Stimulated activated CD4-positive, alpha-beta T cell treated with anti-CD3 and anti-CD28 coated beads, Interleukin-4, amount 100 ng/mL, for 1 hour (primary cell): ENCODE measurements around the gene CST9.

Source experiments
- DNase-seq: peaks from one replicate; pipeline ENCODE4 v3.0.0-alpha.2; 2020

CST9 gene, protein sequence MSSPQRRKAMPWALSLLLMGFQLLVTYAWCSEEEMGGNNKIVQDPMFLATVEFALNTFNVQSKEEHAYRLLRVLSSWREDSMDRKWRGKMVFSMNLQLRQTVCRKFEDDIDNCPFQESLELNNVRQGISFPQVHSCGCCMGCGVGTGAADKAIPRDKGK

DNA sequence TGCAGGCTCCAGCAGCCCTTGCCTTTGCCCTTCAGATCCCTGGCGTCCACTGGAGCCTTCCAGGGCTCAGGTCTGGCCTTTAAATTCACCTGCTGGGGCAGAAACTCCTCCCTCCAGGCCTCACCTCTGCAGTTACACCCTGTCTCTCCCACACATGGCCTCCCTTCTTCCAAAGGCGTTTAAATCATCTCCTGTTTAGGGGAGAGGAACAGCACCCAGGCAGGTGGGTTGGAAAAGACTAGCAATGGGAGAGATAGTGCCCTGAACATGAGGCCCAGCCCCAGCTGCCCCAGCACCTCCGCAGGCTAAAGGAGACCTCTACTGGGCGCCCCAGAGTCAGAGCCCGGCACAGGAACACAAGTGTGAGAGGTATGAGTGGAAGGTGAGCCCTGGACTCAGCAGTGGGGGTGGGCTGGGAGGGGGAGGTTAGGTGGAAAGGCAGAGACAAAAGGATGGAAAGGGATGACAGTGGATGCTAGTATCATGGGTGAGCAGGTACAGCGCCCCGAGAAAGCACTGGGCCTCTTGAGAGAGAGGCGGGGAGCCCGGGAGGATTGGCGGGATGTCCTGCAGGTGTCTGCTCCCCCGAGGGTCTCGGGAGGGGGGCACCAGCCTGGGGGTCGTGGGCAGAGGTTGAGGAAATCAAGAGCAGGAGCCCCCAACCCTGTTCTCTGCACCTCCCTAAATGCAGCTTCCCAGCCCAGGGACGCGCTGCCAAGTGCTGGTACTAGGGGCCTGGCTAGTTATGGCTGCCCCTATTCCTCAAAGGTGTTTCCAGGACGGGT is at the start of gene CST9:
TSS of gene CST9 (minus strand) at position 51 of the 785 bp plus-strand sequence. CDS start 53 bp downstream, outside the sequence.
- no peak for DNase-seq

GRCh38 chr20:23654717-23655116 is 49.0 kb upstream of the CST9 start:
- DNase-seq = no peak

DNA sequence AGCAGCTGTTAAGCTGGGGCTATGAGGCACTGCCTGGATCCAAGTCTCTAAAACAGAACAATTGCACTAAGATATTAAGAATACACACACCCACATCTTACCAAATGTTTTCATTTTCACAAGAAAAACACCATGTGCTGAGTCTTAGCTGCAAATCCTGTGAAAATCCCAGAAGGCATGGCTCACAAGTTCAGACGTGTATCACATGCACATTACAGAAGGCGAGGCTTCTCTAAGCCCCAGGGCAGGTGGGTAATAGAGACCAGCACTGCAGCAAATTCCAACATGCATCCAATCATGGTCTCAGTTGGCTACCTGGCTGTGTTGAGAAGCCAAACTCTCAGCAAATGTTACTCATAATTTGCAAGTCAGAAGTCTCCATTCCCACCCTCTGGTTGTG is 48.3 kb upstream of the CST9 start:
- no peak for DNase-seq

GRCh38 chr20:23653400-23653938 is 47.8 kb upstream of the CST9 start:
- no peak for DNase-seq

DNA sequence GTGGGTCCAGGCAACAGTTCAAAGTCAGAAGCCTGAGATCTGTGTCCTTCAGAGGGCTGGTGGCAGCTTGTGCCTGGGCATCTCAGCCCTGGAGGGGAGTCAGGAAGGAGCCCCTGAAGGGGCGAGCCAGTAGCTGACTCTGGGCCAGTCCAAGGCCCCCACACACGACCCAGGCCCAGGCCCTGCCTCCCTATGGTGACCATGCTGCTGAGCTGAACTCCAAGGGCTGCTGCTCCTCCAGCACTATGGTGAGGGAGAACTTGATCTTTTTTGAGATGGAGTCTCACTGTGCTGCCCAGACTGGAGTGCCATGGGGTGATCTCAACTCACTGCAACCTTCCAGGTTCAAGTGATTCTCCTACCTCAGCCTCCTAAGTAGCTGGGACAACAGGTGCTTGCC is 47.2 kb upstream of the CST9 start:
- DNase-seq = no peak

- DNase-seq = no peak
These were observed 46.7 kb upstream of the CST9 start for GRCh38 chr20:23652371-23652770.

DNA sequence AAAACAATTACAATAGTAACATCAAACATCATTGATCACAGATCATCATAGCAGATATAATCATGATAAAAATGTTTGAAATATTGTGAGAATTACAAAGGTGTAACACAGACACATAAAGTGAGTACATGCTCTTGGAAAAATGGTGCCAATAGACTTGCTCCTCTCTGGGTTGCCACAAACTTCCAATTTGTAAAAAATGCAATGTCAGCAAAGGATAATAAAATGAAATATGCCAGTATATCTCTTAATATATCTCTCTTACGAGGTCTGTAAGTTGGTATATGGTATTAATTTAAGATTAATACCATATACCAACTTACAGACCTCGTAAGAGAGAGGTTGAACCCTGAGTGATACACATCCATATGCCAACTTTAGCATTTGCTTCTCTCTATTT is 45.4 kb upstream of the CST9 start:
- no peak for DNase-seq

DNA sequence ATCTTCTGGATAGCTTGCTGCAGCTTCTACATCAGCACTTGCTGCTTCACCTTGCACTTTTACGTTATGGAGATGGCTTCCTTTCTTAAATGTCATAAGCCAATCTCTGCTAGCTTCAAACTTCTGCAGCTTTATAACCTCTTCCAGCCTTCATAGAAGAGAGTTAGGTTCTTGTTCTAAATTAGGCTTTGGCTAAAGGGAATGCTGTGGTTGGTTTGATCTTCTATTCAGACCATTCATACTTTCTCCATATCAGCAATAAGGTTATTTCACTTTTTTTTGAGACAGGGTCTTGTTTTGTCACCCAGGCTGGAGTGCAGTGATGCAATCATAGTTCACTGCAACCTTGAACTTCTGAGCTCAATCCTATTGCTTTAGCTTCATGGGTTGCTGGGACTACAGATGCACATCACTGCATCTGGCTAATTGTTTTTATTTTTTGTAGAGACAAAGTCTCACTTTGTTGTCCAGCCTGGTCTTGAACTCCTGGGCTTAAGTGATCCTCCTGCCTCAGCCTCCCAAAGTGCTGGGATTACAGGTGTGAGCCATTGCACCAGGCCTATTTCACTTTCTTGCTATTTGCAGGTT is 44.2 kb upstream of the CST9 start:
- no peak for DNase-seq

DNA sequence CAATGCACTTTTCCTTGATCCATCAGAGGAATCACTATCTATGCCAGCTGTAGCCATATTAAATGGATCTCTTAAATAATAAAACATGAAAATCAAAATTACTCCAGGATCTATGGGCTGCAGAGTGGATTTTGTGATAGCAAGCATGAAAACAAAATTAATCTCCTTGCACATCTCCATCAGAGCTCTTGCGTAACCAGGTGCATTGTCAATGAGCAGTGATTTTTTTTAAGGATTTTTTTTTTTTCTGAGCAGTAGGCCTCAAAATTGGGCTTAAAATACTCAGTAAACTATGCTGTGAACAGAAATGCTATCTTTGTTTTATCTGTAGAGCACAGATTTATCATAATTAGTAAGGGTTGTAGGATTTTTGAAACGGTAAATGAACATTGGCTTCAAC is 43.5 kb upstream of the CST9 start:
- no peak for DNase-seq

DNA sequence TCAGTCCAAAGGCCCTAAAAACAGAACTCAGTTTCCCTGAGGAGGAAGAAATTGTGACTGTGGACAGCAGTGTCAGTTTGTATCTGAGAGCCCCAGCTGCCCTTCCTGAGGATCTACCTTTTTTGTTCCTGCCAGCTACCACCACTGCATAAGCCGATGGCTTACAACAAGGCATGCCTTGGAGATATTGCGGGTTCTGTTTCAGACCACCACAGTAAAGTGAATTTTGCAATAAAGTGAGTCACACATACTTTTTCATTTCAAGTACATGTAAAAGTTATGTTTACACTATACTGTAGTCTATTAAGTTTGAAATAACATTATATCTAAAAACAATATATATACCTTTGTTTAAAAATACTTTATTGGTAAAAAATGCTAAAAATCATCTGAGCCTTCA is 41.6 kb upstream of the CST9 start:
- no peak for DNase-seq

- DNase-seq = no peak
These were observed 40.6 kb upstream of the CST9 start for GRCh38 chr20:23646106-23646873.

DNA sequence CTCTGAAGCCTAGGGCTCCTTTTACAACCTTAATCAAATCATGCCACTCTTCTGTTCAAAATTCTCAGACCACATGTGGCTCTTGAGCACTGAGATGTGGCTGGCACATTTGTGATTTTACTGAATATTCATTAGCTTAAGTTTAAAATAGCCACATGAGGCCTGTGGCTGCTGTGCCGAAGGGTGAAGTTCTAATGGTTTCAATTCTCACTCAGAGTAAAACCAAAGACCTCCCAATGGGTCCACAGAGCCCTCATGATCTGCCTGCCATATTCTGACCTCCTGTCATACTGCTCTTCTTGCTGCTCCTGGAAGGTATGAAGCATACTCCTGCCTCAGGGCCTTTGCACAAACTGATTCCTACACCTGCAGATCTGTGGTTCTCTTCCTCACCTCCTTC is 39.9 kb upstream of the CST9 start:
- DNase-seq = no peak

- no peak for DNase-seq
These were observed 38.4 kb upstream of the CST9 start for GRCh38 chr20:23644164-23644563.

DNA sequence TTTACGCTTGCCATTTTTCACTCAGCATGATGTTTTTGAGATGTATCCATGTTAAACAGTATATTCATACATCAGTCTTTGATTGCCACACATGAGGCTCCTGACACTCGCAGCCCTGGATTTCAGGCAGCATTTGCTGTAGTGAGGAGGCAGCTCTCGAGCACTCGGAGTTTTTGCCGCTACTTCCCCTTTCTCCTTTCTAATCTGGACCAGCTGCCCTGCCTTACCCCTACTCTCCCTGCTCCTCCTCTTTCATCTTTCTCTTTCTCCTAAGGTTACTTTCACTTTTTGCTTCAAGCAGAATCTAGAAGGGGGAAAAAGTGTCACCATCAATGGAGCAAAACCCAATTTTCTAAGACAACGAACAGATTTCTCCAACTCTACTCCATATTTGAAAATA is 37.9 kb upstream of the CST9 start:
- no peak for DNase-seq

DNA sequence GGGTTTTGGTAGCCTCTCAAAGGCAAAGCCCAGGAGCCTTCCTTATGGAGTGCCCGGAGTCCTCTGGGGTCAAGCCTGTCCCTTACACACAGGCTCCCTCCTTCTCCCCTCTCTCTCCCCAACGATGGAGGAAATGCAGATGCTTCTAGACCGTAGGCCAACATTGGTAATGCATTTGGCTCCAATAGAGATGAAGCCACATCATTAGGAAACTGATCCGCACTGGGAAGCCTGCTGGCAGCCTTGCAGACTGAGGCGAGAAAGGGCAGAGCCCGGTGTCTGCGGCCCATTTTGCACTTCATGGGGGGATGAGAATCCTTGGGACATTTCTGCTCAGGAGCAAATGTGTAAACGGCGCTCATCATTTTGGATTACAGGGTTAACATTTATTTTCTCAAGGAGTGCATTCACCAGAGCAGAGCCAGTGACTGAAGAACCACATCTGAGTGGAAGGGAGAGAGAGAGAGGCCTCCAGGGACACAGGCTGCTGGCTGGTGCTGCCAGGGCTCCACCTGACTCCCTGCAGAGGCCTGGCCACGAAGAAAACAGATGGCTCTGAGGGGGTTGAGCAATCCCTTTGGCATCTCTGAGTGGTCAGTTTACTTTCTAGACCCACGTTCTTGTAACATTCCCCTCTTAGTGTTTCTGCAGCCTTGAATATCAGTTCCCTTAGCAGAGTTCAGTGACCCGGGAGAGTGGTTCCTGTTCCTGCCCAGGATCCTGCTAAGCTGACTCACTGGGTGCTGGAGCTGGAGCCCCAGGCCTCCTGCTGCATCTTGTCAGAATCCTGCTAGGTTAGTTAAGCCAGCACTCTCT is 36.4 kb upstream of the CST9 start:
- no peak for DNase-seq

DNA sequence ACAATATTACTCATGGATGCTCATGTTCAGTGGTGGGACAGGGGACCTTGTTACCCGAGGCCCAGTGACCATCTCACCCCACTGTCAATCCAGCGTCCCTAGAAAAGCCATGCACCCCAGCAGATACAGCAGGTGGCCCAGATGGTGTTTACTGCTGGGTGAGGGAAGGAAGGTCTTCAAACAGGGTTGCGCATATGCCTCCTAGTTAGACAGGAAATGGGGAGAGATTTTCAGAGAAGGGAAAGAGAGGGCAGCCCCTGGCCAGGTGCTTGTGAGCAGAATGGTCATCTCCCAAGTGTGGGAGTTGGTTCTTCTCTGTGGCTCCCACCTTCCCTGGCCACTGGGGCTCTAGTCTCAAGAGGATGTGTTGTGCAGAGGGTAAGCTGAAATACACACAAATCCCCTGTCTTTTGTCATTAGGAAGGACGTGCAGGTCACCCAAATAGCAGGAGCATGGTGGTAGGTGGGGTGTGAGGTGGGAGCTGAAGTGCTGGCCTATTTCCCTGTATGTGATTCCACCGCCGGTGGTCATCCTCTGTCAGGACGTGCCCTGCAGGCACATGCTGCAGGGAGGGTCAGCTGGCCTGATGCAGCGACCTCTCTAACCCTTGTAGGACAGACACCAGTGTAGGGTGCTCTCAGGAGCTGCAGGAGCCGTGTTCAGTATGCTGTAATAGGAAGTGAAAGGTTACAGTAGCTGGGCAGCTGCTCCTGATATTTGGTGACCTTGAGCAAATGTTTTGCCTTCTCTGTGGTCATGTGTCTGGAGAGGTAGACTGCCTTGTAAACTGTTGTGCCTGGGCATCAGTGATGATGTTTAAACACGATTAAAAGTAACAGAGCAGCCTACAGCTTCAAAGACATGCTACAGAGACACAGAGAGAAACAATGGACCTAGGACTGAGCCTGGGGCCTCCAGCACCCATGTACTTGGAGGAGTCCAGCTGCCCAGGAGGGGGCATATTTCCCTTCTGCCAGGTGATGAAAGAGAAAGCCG is 35.3 kb upstream of the CST9 start:
- DNase-seq = no peak

GRCh38 chr20:23640018-23640601 is 34.4 kb upstream of the CST9 start:
- no peak for DNase-seq

DNA sequence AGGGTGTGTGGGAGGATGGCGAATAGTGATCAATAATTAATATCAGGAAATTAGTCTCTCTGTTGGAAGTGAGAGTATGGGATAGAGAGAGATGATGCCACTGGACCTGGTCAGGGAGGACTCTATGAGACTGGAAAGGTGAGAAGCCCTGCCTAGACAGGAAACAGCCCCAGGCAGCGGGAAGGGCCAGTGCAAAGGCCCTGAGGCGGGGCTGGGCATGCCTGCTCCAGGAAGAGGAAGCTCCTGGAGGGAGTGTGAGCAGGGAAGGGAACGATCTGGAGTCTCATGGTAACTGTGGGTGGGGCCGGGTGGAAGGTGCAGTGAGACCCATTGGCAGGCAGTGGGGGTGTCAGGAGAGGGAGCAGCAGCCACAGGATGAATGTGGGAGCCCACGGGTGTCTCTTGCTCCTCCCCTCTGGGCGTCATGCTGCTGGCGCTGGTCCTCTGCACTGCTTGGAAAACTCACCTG is 33.8 kb upstream of the CST9 start:
- no peak for DNase-seq

DNA sequence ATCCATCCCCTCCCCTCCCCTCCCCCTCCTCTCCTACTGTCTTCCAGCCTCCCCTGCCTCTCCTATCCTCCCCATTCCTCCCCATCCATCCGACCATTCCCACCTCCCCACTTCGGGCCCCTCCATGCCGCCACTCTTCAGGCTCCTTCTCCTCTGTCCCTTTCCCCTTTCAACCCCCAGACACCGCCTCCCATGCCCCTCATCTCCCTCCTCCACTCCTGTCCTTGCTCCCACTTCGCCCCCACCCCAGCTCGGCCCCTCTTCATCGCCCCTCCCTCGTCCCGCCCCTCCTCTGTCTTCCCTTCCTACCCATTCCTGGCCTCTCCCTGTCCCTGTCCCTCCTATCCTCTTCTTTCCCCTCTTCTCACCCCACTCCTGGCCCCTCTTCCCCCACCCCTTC is 32.6 kb upstream of the CST9 start:
- DNase-seq = no peak
